H9 (cell line): ENCODE data around the gene FOXP4. TPM values are rescaled to one million over a fixed set of nuclear protein-coding genes. Genes with fewer than 3 reads are reported as not detected.

Experiments used
- DNase-seq: peaks from one replicate; pipeline ENCODE4 v3.0.0-alpha.2; 2017
- H2AFZ ChIP-seq: one replicate; pipeline ENCODE4 v1.6.1; 2013; ENCODE audit warnings: mild to moderate bottlenecking, low read length, control low read depth, moderate library complexity
- H2AK5ac ChIP-seq: 2 replicates; pipeline ENCODE4 v1.6.1; 2013; ENCODE audit warnings: low read length, control low read depth, mixed read lengths; ENCODE audit not compliant: insufficient read length
- H2BK120ac ChIP-seq: one replicate; pipeline ENCODE4 v1.6.1; 2013; ENCODE audit warnings: low read depth, mild to moderate bottlenecking, low read length, control low read depth, inconsistent platforms; ENCODE audit not compliant: poor library complexity, severe bottlenecking
- H2BK12ac ChIP-seq: 2 replicates; pipeline ENCODE4 v1.6.1; 2013; ENCODE audit warnings: low read length, control low read depth, mixed read lengths, low read depth; ENCODE audit not compliant: insufficient read length
- H2BK15ac ChIP-seq: 2 replicates; pipeline ENCODE4 v1.6.1; 2013; ENCODE audit warnings: low read depth, low read length, control low read depth
- H2BK20ac ChIP-seq: one replicate; pipeline ENCODE4 v1.6.1; 2013; ENCODE audit warnings: low read depth, mild to moderate bottlenecking, low read length, control low read depth, inconsistent platforms; ENCODE audit not compliant: poor library complexity, severe bottlenecking
- H2BK5ac ChIP-seq: 2 replicates; pipeline ENCODE4 v1.6.1; 2013; ENCODE audit warnings: low read length, control low read depth, mixed read lengths; ENCODE audit not compliant: insufficient read length
- H3K14ac ChIP-seq: 2 replicates; pipeline ENCODE4 v1.6.1; 2013; ENCODE audit warnings: low read length, control low read depth; ENCODE audit not compliant: insufficient read depth
- H3K18ac ChIP-seq: 2 replicates; pipeline ENCODE4 v1.6.1; 2013; ENCODE audit warnings: low read depth, mild to moderate bottlenecking, mixed read lengths, low read length, control low read depth; ENCODE audit not compliant: insufficient read length
- H3K23ac ChIP-seq: 2 replicates; pipeline ENCODE4 v1.6.1; 2013; ENCODE audit warnings: low read length, control low read depth, mixed read lengths, low read depth; ENCODE audit not compliant: insufficient read length
- H3K23me2 ChIP-seq: 2 replicates; pipeline ENCODE4 v1.6.1; 2013; ENCODE audit warnings: low read depth, mild to moderate bottlenecking, mixed read lengths, low read length, control low read depth; ENCODE audit not compliant: insufficient read length, poor library complexity, severe bottlenecking
- H3K27ac ChIP-seq: 2 replicates; pipeline ENCODE4 v1.5.1; 2013; ENCODE audit warnings: low read length, control low read depth, mixed read lengths, low read depth; ENCODE audit not compliant: insufficient read length
- H3K27me3 ChIP-seq: 2 replicates; pipeline ENCODE4 v1.6.1; 2013; ENCODE audit warnings: low read length, control low read depth, inconsistent platforms; ENCODE audit not compliant: insufficient read depth
- H3K4ac ChIP-seq: 2 replicates; pipeline ENCODE4 v1.6.1; 2013; ENCODE audit warnings: low read depth, mild to moderate bottlenecking, control low read depth, inconsistent platforms, low read length, moderate library complexity
- H3K4me1 ChIP-seq: 2 replicates; pipeline ENCODE4 v1.6.1; 2013; ENCODE audit warnings: low read length, control low read depth, inconsistent platforms; ENCODE audit not compliant: insufficient read depth
- H3K4me2 ChIP-seq: 2 replicates; pipeline ENCODE4 v1.6.1; 2013; ENCODE audit warnings: low read length, control low read depth, mixed read lengths; ENCODE audit not compliant: insufficient read length, insufficient read depth
- H3K56ac ChIP-seq: 2 replicates; pipeline ENCODE4 v1.6.1; 2013; ENCODE audit warnings: low read depth, mild to moderate bottlenecking, mixed read lengths, low read length, control low read depth; ENCODE audit not compliant: insufficient read length
- H3K79me1 ChIP-seq: 2 replicates; pipeline ENCODE4 v1.6.1; 2013; ENCODE audit warnings: low read depth, mild to moderate bottlenecking, moderate library complexity, low read length, control low read depth, inconsistent platforms; ENCODE audit not compliant: insufficient read depth, poor library complexity, severe bottlenecking
- H3K79me2 ChIP-seq: 2 replicates; pipeline ENCODE4 v1.6.1; 2013; ENCODE audit warnings: low read length, control low read depth, inconsistent platforms; ENCODE audit not compliant: insufficient read depth
- H3K9ac ChIP-seq: 2 replicates; pipeline ENCODE4 v1.6.1; 2013; ENCODE audit warnings: low read length, control low read depth, mixed read lengths; ENCODE audit not compliant: insufficient read length; ENCODE audit errors: extremely low read depth
- H3K9me3 ChIP-seq: one replicate; pipeline ENCODE4 v1.6.1; 2013; ENCODE audit warnings: low read depth, low read length, inconsistent platforms; ENCODE audit not compliant: control insufficient read depth
- H3T11ph ChIP-seq: one replicate; pipeline ENCODE4 v1.6.1; 2013; ENCODE audit warnings: mild to moderate bottlenecking, low read length, control low read depth, inconsistent platforms
- H4K20me1 ChIP-seq: one replicate; pipeline ENCODE4 v1.6.1; 2013; ENCODE audit not compliant: control insufficient read depth, insufficient read length, insufficient read depth
- H4K5ac ChIP-seq: 2 replicates; pipeline ENCODE4 v1.6.1; 2013; ENCODE audit warnings: low read depth, mild to moderate bottlenecking, mixed read lengths, low read length, control low read depth; ENCODE audit not compliant: insufficient read length
- H4K8ac ChIP-seq: replicated peaks from 2 replicates; pipeline ENCODE4 v1.6.1; 2013; ENCODE audit warnings: low read length, control low read depth, mixed read lengths, low read depth; ENCODE audit not compliant: insufficient read length
- H4K91ac ChIP-seq: 2 replicates; pipeline ENCODE4 v1.6.1; 2013; ENCODE audit warnings: low read depth, mild to moderate bottlenecking, moderate library complexity, mixed read lengths, low read length, control low read depth; ENCODE audit not compliant: insufficient read length
- H3K27ac Mint-ChIP-seq, 3 experiments: 2 replicates in 2 of 3; 3 replicates in 1 of 3; pipeline ENCODE4 v1.8.0; 2020 to 2021; ENCODE audit warnings: mixed read lengths in 3 of 3, mild to moderate bottlenecking in 1 of 3, moderate library complexity in 1 of 3
- H3K27me3 Mint-ChIP-seq: 2 replicates; pipeline ENCODE4 v1.8.0; 2021; ENCODE audit warnings: low read depth, mild to moderate bottlenecking, moderate library complexity, mixed read lengths
- H3K36me3 Mint-ChIP-seq, 3 experiments: 2 replicates in 2 of 3; 3 replicates in 1 of 3; pipeline ENCODE4 v1.8.0; 2020 to 2021; ENCODE audit warnings: low read depth in 3 of 3, mixed read lengths in 3 of 3; ENCODE audit not compliant: insufficient read depth in 1 of 3
- H3K4me1 Mint-ChIP-seq, 2 experiments: 2 replicates each; pipeline ENCODE4 v1.8.0; 2020; ENCODE audit warnings: mixed read lengths in 2 of 2
- H3K4me3 Mint-ChIP-seq, 2 experiments: 2 replicates in 1 of 2; 3 replicates in 1 of 2; pipeline ENCODE4 v1.8.0; 2020 to 2021; ENCODE audit warnings: mild to moderate bottlenecking in 2 of 2, mixed read lengths in 2 of 2, moderate library complexity in 1 of 2
- H3K9me3 Mint-ChIP-seq, 2 experiments: 2 replicates in 1 of 2; 3 replicates in 1 of 2; pipeline ENCODE4 v1.8.0; 2020; ENCODE audit warnings: mild to moderate bottlenecking in 2 of 2, mixed read lengths in 2 of 2, moderate library complexity in 1 of 2
- CTCF ChIP-seq: fragments of 200-600 bp; sonication (generic); conservative IDR thresholded peaks from 3 replicates; pipeline ENCODE4 v1.8.0; 2021; ENCODE audit warnings: antibody characterized with exemption, mild to moderate bottlenecking
- WGBS: extraction: QIAGEN DNeasy Blood & Tissue Kit; methylation state at CpG from one replicate; pipeline ENCODE4 v1.1.7; 2013; ENCODE audit warnings: missing lambda C conversion rate, low lambda C conversion rate, mixed read lengths; ENCODE audit not compliant: insufficient read length; ENCODE audit errors: extremely low coverage; 5-methylcytosine and 5-hydroxymethylcytosine counted together
- total RNA-seq: library from RNA; stranded (reverse); gene quantifications from 2 replicates; pipeline ENCODE4 v1.2.1, GENCODE V29; 2021

FOXP4 gene
- total RNA-seq, 1 experiment from 2014 or later = 18.2 TPM

GRCh38 chr6:41573985-41574384, 27.8 kb downstream of the FOXP4 start:
- no peaks in the 10 kb centered on the region for H3K79me1 ChIP-seq
- H3K4me1 Mint-ChIP-seq = peaks cover 84 to 90% of the 10 kb centered on the region in 2 experiments
- H2BK15ac ChIP-seq = no peak overlapping the region
- H3K4me1 ChIP-seq = peaks cover 36% of the 10 kb centered on the region
- no CpG with 5 or more reads among the region's 1 CpG for WGBS
- H2BK12ac ChIP-seq = no peak overlapping the region
- peaks cover 0 to 6% (median 0%) of the 10 kb centered on the region in 3 experiments; a peak in 1 of 7 replicates for H3K36me3 Mint-ChIP-seq
- no peak overlapping the region for H3K23ac ChIP-seq
- no peak overlapping the region for H3K56ac ChIP-seq
- H2BK5ac ChIP-seq = no peak overlapping the region
- no peaks in the 10 kb centered on the region for H4K20me1 ChIP-seq
- no peaks in the 10 kb centered on the region; a peak in 1 of 5 replicates for H3K9me3 Mint-ChIP-seq
- H3K14ac ChIP-seq = no peak overlapping the region
- H3K18ac ChIP-seq = no peak overlapping the region
- H3K4me2 ChIP-seq = no peak overlapping the region
- no peak overlapping the region for H2AFZ ChIP-seq
- no peak overlapping the region for H3K27ac Mint-ChIP-seq
- H3K23me2 ChIP-seq = no peaks in the 10 kb centered on the region
- no peak for TF ChIP-seq CTCF
- no peak overlapping the region for H2BK20ac ChIP-seq
- H3K4ac ChIP-seq = no peak overlapping the region
- no peak overlapping the region for H3T11ph ChIP-seq
- no peak overlapping the region for H3K27ac ChIP-seq
- H3K9me3 ChIP-seq = no peaks in the 10 kb centered on the region
- H3K27me3 Mint-ChIP-seq = peaks cover 10% of the 10 kb centered on the region
- no peak overlapping the region for H4K91ac ChIP-seq
- no peak overlapping the region for H4K8ac ChIP-seq
- no peak for DNase-seq
- H3K79me2 ChIP-seq = no peaks in the 10 kb centered on the region
- H2BK120ac ChIP-seq = no peak overlapping the region
- no peaks in the 10 kb centered on the region for H3K27me3 ChIP-seq
- H3K9ac ChIP-seq = no peak overlapping the region
- no peak overlapping the region for H4K5ac ChIP-seq
- no peak overlapping the region for H3K4me3 Mint-ChIP-seq
- H2AK5ac ChIP-seq = no peak overlapping the region
